Caco-2 (cell line): ENCODE results near the gene UBE2F. TPM values are rescaled to one million over a fixed set of nuclear protein-coding genes. Genes with fewer than 3 reads are reported as not detected.

Experiments used
- BruUV-seq: library from RNA; stranded (reverse); fragments of 400-500 nt; replicated peaks from 2 replicates; lab custom pipeline; 2021; lab: Mats Ljungman, UMichigan
- CTCF ChIA-PET: fragments of 300-600 bp; sonication (Branson Sonifier 250); formaldehyde crosslinking; loops from one replicate; lab custom pipeline; 2022; ENCODE audit warnings: antibody characterized with exemption; lab: Charles Lee
- POLR2A ChIA-PET: fragments of 300-600 bp; sonication (Branson Sonifier 250); formaldehyde crosslinking; loops from one replicate; lab custom pipeline; 2022; ENCODE audit warnings: antibody characterized with exemption; lab: Charles Lee
- DNase-seq, 2 experiments: peaks; one replicate each; pipeline versions ENCODE4 v3.0.0 to v3.0.0-alpha.2; 2020 to 2022
- H3K27me3 ChIP-seq: replicated peaks from 2 replicates; pipeline ENCODE4 v1.6.0; 2011; ENCODE audit warnings: low read length; ENCODE audit not compliant: control insufficient read depth, insufficient read depth
- H3K36me3 ChIP-seq: 2 replicates; pipeline ENCODE4 v1.5.1; 2011; ENCODE audit warnings: low read length; ENCODE audit not compliant: control insufficient read depth, insufficient read depth
- H3K4me1 ChIP-seq: fragments of 250-450 bp; sonication (Bioruptor Pico); 2 replicates; pipeline ENCODE4 v1.5.1; 2020; ENCODE audit warnings: mild to moderate bottlenecking
- H3K4me3 ChIP-seq: 2 replicates; pipeline ENCODE4 v1.5.1; 2011; ENCODE audit warnings: low read depth, mild to moderate bottlenecking, control low read depth, low read length
- H3K9me3 ChIP-seq: fragments of 250-450 bp; sonication (Bioruptor Pico); 2 replicates; pipeline ENCODE4 v1.5.1; 2020; ENCODE audit warnings: mild to moderate bottlenecking, moderate library complexity
- H3K27ac Mint-ChIP-seq: one replicate; pipeline ENCODE4 v1.8.0; 2022; ENCODE audit warnings: mixed read lengths; ENCODE audit not compliant: unreplicated experiment
- H3K27me3 Mint-ChIP-seq: one replicate; pipeline ENCODE4 v1.8.0; 2022; ENCODE audit warnings: mixed read lengths; ENCODE audit not compliant: insufficient read depth, unreplicated experiment
- H3K36me3 Mint-ChIP-seq: one replicate; pipeline ENCODE4 v1.8.0; 2022; ENCODE audit warnings: mild to moderate bottlenecking, mixed read lengths; ENCODE audit not compliant: insufficient read depth, unreplicated experiment
- H3K4me1 Mint-ChIP-seq: one replicate; pipeline ENCODE4 v1.8.0; 2022; ENCODE audit warnings: low read depth, mixed read lengths; ENCODE audit not compliant: unreplicated experiment
- H3K4me3 Mint-ChIP-seq: one replicate; pipeline ENCODE4 v1.8.0; 2022; ENCODE audit warnings: mild to moderate bottlenecking, moderate library complexity, mixed read lengths; ENCODE audit not compliant: unreplicated experiment
- H3K9me3 Mint-ChIP-seq: one replicate; pipeline ENCODE4 v1.8.0; 2022; ENCODE audit warnings: mixed read lengths; ENCODE audit not compliant: unreplicated experiment
- intact Hi-C: fragments of 100-400 bp; cut with micrococcal nuclease; formaldehyde crosslinking; loops from one replicate; pipeline ENCODE4 v1.10.0; 2022; ENCODE audit not compliant: unreplicated experiment
- total RNA-seq: library from RNA; stranded (reverse); gene quantifications from 2 replicates; pipeline ENCODE4 v1.2.3, GENCODE V29; 2022
- TF ChIP-seq, protein P1 (sequence below), 2 experiments: fragments of 200-600 bp in 1 of 2; IDR thresholded peaks; 1 replicate in 1 of 2; 2 replicates in 1 of 2; pipeline versions ENCODE4 v1.5.1 to v1.8.0; 2011 to 2022; ENCODE audit warnings: antibody characterized with exemption in 1 of 2, control low read depth in 1 of 2, inconsistent platforms in 1 of 2, low read depth in 1 of 2, low read length in 1 of 2, mild to moderate bottlenecking in 1 of 2, moderate library complexity in 1 of 2; ENCODE audit not compliant: insufficient read depth in 1 of 2, severe bottlenecking in 1 of 2, unreplicated experiment in 1 of 2

UBE2F gene
- total RNA-seq, 1 experiment from 2014 or later: 38.9 TPM

- peak in 1 of 2 experiments; percentile 23 for DNase-seq
- ChIA-PET CTCF (no interaction called here), POLR2A (no interaction called here)
- Histone ChIP-seq H3K4me3 (peak overlapping the region; percentile 87), H3K4me1 (no peaks in the 10 kb centered on the region), H3K9me3 (no peaks in the 10 kb centered on the region), H3K27me3 (no peaks in the 10 kb centered on the region), H3K36me3 (no peaks in the 10 kb centered on the region)
- no peaks in the 10 kb centered on the region for H3K27me3 Mint-ChIP-seq
- no peaks in the 10 kb centered on the region for H3K9me3 Mint-ChIP-seq
- intact Hi-C loops: no loop called here
- peaks cover 9% of the 10 kb centered on the region for H3K4me1 Mint-ChIP-seq
- TF ChIP-seq, protein P1, sequence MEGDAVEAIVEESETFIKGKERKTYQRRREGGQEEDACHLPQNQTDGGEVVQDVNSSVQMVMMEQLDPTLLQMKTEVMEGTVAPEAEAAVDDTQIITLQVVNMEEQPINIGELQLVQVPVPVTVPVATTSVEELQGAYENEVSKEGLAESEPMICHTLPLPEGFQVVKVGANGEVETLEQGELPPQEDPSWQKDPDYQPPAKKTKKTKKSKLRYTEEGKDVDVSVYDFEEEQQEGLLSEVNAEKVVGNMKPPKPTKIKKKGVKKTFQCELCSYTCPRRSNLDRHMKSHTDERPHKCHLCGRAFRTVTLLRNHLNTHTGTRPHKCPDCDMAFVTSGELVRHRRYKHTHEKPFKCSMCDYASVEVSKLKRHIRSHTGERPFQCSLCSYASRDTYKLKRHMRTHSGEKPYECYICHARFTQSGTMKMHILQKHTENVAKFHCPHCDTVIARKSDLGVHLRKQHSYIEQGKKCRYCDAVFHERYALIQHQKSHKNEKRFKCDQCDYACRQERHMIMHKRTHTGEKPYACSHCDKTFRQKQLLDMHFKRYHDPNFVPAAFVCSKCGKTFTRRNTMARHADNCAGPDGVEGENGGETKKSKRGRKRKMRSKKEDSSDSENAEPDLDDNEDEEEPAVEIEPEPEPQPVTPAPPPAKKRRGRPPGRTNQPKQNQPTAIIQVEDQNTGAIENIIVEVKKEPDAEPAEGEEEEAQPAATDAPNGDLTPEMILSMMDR (IDR thresholded peaks at IDR 0.05; ENCODE audit: insufficient read depth in 1 of 2, low read depth in 1 of 2, low read length in 1 of 2, severe bottlenecking in 1 of 2, unreplicated experiment in 1 of 2): no peak
- peak overlapping the region; percentile 79 for H3K27ac Mint-ChIP-seq
- BruUV-seq: no TSS peak
- H3K4me3 Mint-ChIP-seq: peak overlapping the region; percentile 88
- H3K36me3 Mint-ChIP-seq: no peaks in the 10 kb centered on the region
These were observed 693 bp downstream of the UBE2F start for GRCh38 chr2:237967463-237967951.

DNA sequence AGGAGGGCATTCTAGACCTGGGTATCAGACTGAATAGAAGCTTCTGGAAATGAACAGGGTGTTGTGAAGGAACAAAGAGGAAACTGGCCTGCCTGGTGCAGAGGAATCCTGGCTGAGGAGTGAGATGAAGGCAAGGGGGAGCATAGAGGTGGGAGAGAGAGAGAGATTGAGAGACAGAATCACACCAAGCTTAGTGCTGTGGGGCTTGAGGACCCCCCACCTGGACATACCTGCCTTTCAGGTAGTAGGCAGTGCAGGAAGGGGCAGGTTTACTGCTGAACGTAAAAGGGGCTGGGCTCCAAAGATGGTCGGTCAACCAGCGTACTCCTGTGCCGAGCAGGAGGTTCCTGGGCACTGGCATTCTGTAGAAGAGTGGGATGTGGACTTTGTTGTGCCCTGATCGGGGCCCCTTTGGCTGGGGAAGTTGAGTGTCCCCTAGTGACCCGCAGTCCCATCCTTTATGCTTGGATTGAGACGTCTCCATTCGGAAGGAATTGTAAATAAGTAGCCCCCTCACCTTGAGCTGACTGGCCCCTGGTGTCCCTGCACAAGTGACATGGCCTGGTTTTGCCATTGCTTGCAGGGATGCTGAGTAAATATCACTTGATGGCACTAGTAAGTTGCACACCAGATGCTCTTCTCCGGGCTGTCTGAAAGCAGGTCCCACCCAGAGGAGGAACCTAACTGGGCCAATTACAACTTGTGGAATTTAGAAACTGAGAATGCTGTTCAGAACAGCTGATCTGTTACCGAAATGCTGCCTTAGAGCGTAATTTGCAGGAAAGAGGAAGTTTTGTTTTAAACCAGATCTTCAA, 1.4 kb downstream of the UBE2F start:
- TF ChIP-seq, protein P1 (IDR thresholded peaks at IDR 0.05; ENCODE audit: insufficient read depth in 1 of 2, low read depth in 1 of 2, low read length in 1 of 2, severe bottlenecking in 1 of 2, unreplicated experiment in 1 of 2): no peak
- Histone ChIP-seq H3K4me3 (peak overlapping the region; percentile 87), H3K36me3 (no peaks in the 10 kb centered on the region), H3K4me1 (no peaks in the 10 kb centered on the region), H3K27me3 (no peaks in the 10 kb centered on the region), H3K9me3 (no peaks in the 10 kb centered on the region)
- peaks cover 9% of the 10 kb centered on the region for H3K4me1 Mint-ChIP-seq
- H3K36me3 Mint-ChIP-seq: no peaks in the 10 kb centered on the region
- BruUV-seq: TSS peak; percentile 37
- no peak for DNase-seq
- H3K27me3 Mint-ChIP-seq: no peaks in the 10 kb centered on the region
- intact Hi-C loops: no loop called here
- H3K9me3 Mint-ChIP-seq: no peaks in the 10 kb centered on the region
- CTCF ChIA-PET: no interaction called here
- H3K27ac Mint-ChIP-seq: peak overlapping the region; percentile 79
- POLR2A ChIA-PET: no interaction called here
- peak overlapping the region; percentile 88 for H3K4me3 Mint-ChIP-seq

- DNase-seq: no peak
- Mint-ChIP-seq H3K27ac (no peak overlapping the region), H3K36me3 (no peaks in the 10 kb centered on the region), H3K27me3 (no peaks in the 10 kb centered on the region), H3K4me1 (peaks cover 9% of the 10 kb centered on the region), H3K4me3 (no peak overlapping the region), H3K9me3 (no peaks in the 10 kb centered on the region)
- no peaks in the 10 kb centered on the region for H3K27me3 ChIP-seq
- ChIA-PET CTCF (no interaction called here), POLR2A (no interaction called here)
- TF ChIP-seq, protein P1 (IDR thresholded peaks at IDR 0.05; ENCODE audit: insufficient read depth in 1 of 2, low read depth in 1 of 2, low read length in 1 of 2, severe bottlenecking in 1 of 2, unreplicated experiment in 1 of 2): no peak
- H3K4me1 ChIP-seq: no peaks in the 10 kb centered on the region
- no peak overlapping the region for H3K4me3 ChIP-seq
- no TSS peak for BruUV-seq
- H3K9me3 ChIP-seq: no peaks in the 10 kb centered on the region
- intact Hi-C loops: no loop called here
- no peaks in the 10 kb centered on the region for H3K36me3 ChIP-seq
These were observed 4.8 kb downstream of the UBE2F start for GRCh38 chr2:237971661-237972060.
